BLaER1 (cell line): ENCODE data around the gene MIR17HG.
"Not testable (repeated sequence)": the region's sequence is repeated elsewhere in the genome, so short reads cannot be mapped to it uniquely, and the experiment has no call there.

Source experiments
- H3K27ac ChIP-seq: shearing (Covaris generic); formaldehyde crosslinking; 2 replicates; pipeline ENCODE4 v1.8.1; 2022
- H3K27me3 ChIP-seq: shearing (Covaris generic); formaldehyde crosslinking; 2 replicates; pipeline ENCODE4 v1.8.1; 2022
- H3K36me3 ChIP-seq: shearing (Covaris generic); formaldehyde crosslinking; 2 replicates; pipeline ENCODE4 v1.8.1; 2022
- H3K4me1 ChIP-seq: shearing (Covaris generic); formaldehyde crosslinking; 2 replicates; pipeline ENCODE4 v1.8.1; 2022
- H3K4me2 ChIP-seq: shearing (Covaris generic); formaldehyde crosslinking; 2 replicates; pipeline ENCODE4 v1.8.1; 2022
- H3K4me3 ChIP-seq: shearing (Covaris generic); formaldehyde crosslinking; 2 replicates; pipeline ENCODE4 v1.8.1; 2022
- H3K9ac ChIP-seq: shearing (Covaris generic); formaldehyde crosslinking; 2 replicates; pipeline ENCODE4 v1.8.1; 2022
- H3K9me3 ChIP-seq: shearing (Covaris generic); formaldehyde crosslinking; 2 replicates; pipeline ENCODE4 v1.8.1; 2022
- H4K20me1 ChIP-seq: shearing (Covaris generic); formaldehyde crosslinking; 2 replicates; pipeline ENCODE4 v1.8.1; 2022
- Cebpa-rat ChIP-seq: shearing (Covaris generic); IDR thresholded peaks from 2 replicates; pipeline ENCODE4 v1.8.1; 2022

Gene MIR17HG

DNA sequence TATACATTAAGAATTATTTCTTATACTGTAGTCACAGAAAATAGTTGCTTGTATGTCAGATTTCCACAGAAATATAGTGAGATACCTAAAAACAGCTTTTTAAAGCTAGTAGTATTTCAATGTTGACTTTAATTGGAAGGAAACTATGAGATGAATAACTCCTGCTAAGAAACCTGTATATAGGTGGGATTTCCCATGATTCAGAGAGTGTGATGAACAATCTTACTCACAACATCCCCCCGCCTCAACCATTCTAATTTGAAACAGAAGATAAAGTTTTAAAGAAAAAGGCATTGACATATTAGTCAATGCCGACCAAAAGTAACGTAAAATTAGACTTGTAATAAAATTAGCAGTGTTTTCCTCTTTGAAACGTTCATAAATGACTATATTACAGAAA lies 1.4 kb upstream of the MIR17HG start:
- Histone ChIP-seq H3K27me3 (no peaks in the 10 kb centered on the region), H3K9ac (no peak overlapping the region), H4K20me1 (peaks cover 21% of the 10 kb centered on the region), H3K36me3 (peaks cover 18% of the 10 kb centered on the region), H3K9me3 (no peaks in the 10 kb centered on the region), H3K4me1 (peaks cover 17% of the 10 kb centered on the region), H3K4me3 (no peak overlapping the region), H3K4me2 (no peak overlapping the region), H3K27ac (no peak overlapping the region)
- no peak for TF ChIP-seq Cebpa-rat

DNA sequence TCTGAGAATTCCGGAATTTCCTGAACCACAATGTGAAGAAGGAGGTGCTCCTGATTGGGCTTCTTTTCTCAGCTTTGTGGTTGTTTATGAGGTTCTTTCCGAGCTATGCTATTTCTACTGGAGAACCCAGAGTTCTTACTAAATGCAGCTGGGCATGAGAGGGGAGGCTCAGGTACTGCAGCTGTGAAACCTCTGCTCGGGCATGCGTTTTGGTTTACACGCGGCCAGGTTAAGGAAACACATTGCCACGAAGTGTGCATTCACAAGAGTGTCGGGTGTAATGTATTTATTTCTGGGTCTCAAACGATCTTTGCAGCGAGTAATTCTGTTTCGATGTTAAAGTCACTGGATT lies 661 bp upstream of the MIR17HG start:
- Histone ChIP-seq H4K20me1 (peaks cover 29% of the 10 kb centered on the region), H3K4me3 (peak overlapping the region; percentile 97), H3K9me3 (no peaks in the 10 kb centered on the region), H3K27me3 (no peaks in the 10 kb centered on the region), H3K4me2 (peak overlapping the region; percentile 89), H3K9ac (peak overlapping the region; percentile 100), H3K4me1 (peaks cover 24% of the 10 kb centered on the region), H3K36me3 (peaks cover 26% of the 10 kb centered on the region), H3K27ac (peak overlapping the region; percentile 100)
- TF ChIP-seq Cebpa-rat, result no peak

DNA sequence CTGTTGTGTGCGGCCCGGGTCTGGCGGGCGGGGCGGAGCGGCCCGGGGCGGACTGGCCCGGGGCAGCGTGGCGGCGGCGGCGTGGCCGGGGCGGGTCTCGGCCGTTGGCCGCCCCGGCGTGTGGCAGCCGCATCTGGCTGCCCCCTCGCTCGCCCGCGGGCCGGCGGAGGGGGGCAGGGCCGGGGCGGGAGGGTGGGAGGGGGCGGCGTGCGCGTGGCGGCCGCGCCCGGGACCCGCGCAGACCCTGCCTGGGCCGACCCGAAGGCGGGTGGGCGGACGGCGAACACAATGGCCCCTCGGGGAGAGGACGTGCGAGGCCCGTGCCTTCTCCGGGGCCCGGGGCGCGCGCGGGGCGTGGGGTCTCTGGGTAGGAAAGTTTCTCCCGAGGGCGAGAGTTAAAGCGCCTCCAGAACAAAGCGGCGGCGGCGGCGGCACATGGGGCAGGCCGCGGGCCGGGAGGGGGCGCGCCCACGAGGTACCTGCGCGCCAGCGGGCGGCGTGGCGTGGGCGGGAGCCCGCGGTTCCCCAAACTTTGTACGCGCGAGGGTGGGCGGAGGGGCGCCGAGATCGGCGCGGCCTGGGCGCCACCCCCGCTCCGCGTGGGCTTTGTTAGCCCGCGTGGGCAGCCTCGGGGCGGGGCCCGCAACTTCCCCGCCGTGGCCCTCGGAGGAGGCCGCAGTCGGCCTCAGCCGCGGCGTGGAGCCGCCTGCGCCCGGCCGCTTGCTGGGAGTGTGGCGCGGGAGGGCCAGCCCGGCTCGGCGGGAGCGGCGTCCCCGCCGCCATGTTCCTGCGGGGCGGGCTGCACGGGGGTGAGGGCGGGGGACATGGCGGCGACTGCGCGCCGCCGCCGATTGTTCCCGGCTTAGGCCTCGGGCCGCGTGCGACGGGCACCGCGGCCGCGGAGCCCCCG lies 764 bp downstream of the MIR17HG start:
- TF ChIP-seq Cebpa-rat, result no peak
- H3K27me3 ChIP-seq, result no peaks in the 10 kb centered on the region
- peaks cover 35% of the 10 kb centered on the region for H3K4me1 ChIP-seq
- peaks cover 43% of the 10 kb centered on the region for H4K20me1 ChIP-seq
- no peaks in the 10 kb centered on the region for H3K9me3 ChIP-seq
- H3K4me2 ChIP-seq, result peak overlapping the region; percentile 39
- H3K27ac ChIP-seq, result peak overlapping the region; percentile 100
- peaks cover 40% of the 10 kb centered on the region for H3K36me3 ChIP-seq
- H3K4me3 ChIP-seq, result peak overlapping the region; percentile 97
- peak overlapping the region; percentile 100 for H3K9ac ChIP-seq

DNA sequence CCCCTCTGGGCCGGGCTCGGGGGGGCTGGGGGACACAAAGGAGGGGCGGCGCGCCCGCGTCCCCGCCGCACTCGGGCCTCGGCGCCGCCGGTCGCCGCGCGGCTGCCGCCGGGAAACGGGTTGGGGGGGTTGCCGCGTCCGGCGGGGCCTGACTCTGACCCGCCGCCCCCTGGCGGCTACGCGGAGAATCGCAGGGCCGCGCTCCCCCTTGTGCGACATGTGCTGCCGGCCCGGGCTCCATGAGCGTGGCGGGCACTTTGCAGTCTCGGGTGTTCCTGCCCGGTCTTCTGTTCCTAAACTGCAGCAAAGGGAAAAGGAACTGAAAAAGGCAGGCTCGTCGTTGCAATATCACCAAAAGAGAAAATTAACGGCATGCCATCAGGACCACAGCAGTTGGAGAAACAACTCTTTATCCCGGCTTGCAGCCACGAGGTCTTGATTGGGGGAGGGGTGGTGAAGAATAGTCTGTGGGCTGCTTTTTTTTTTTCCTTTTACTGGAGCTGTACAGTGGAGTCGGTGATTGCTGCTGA lies 1.5 kb downstream of the MIR17HG start:
- Histone ChIP-seq H3K27ac (peak overlapping the region; percentile 100), H3K4me1 (peaks cover 35% of the 10 kb centered on the region), H4K20me1 (peaks cover 51% of the 10 kb centered on the region)

DNA sequence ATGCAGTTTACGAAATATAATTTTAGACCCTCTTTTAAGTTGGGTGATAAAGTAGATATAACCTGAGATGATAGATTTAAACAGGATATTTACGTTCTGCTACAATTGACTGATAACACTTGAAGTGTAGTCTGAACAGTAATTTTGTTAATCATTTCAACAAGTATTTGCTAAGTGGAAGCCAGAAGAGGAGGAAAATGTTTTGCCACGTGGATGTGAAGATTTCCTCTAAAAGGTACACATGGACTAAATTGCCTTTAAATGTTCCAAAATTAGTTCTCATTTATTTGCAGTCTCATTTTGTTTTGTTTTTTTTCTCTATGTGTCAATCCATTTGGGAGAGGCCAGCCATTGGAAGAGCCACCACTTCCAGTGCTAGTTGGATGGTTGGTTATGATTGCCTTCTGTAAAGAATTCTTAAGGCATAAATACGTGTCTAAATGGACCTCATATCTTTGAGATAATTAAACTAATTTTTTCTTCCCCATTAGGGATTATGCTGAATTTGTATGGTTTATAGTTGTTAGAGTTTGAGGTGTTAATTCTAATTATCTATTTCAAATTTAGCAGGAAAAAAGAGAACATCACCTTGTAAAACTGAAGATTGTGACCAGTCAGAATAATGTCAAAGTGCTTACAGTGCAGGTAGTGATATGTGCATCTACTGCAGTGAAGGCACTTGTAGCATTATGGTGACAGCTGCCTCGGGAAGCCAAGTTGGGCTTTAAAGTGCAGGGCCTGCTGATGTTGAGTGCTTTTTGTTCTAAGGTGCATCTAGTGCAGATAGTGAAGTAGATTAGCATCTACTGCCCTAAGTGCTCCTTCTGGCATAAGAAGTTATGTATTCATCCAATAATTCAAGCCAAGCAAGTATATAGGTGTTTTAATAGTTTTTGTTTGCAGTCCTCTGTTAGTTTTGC lies 2.8 kb downstream of the MIR17HG start:
- peak overlapping the region; percentile 100 for H3K9ac ChIP-seq
- peak overlapping the region; percentile 97 for H3K4me3 ChIP-seq
- H3K36me3 ChIP-seq, result peaks cover 60% of the 10 kb centered on the region
- no peaks in the 10 kb centered on the region for H3K9me3 ChIP-seq
- H3K4me2 ChIP-seq, result peak overlapping the region; percentile 85
- H4K20me1 ChIP-seq, result peaks cover 63% of the 10 kb centered on the region
- TF ChIP-seq Cebpa-rat, result no peak
- H3K27me3 ChIP-seq, result no peaks in the 10 kb centered on the region
- peak overlapping the region; percentile 100 for H3K27ac ChIP-seq
- H3K4me1 ChIP-seq, result peaks cover 35% of the 10 kb centered on the region

More for the DNA sequence above, 1.5 kb downstream of the MIR17HG start:
- peaks cover 48% of the 10 kb centered on the region for H3K36me3 ChIP-seq
- H3K27me3 ChIP-seq, result no peaks in the 10 kb centered on the region
- peak overlapping the region; percentile 100 for H3K9ac ChIP-seq
- H3K4me3 ChIP-seq, result peak overlapping the region; percentile 97
- peak overlapping the region; percentile 85 for H3K4me2 ChIP-seq
- no peak for TF ChIP-seq Cebpa-rat
- no peaks in the 10 kb centered on the region for H3K9me3 ChIP-seq

DNA sequence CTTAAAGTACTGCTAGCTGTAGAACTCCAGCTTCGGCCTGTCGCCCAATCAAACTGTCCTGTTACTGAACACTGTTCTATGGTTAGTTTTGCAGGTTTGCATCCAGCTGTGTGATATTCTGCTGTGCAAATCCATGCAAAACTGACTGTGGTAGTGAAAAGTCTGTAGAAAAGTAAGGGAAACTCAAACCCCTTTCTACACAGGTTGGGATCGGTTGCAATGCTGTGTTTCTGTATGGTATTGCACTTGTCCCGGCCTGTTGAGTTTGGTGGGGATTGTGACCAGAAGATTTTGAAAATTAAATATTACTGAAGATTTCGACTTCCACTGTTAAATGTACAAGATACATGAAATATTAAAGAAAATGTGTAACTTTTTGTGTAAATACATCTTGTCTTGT lies 3.6 kb downstream of the MIR17HG start:
- H3K9ac ChIP-seq, result no peak overlapping the region; the same call in 1 of the 2 replicates
- H3K4me1 ChIP-seq, result peaks cover 35% of the 10 kb centered on the region
- peak overlapping the region; percentile 85 for H3K4me2 ChIP-seq
- H3K36me3 ChIP-seq, result peaks cover 69% of the 10 kb centered on the region
- no peak for TF ChIP-seq Cebpa-rat
- H3K27ac ChIP-seq, result no peak overlapping the region
- H3K27me3 ChIP-seq, result no peaks in the 10 kb centered on the region
- no peaks in the 10 kb centered on the region for H3K9me3 ChIP-seq
- peak overlapping the region; percentile 97 for H3K4me3 ChIP-seq
- H4K20me1 ChIP-seq, result peaks cover 72% of the 10 kb centered on the region

DNA sequence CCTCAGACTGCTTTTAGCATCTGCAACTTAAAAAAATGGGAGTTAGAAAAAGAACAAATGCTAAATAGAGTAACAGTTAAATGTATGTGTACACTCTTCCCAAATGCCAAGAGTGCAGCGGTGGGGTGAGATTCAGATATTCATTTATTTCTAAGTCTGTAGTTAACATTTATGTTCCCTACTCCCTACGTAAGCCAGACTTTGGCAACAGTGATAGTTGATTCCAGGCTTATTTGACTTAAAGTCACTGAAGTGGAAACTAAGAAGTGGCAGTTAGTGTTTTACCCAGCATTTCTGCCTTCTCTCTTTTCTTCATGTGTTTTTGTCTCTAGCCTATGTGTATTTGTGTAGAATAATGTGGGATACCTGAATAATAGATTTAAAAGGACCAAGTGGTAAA lies 4.5 kb downstream of the MIR17HG start:
- H3K36me3 ChIP-seq, result peaks cover 78% of the 10 kb centered on the region
- H3K4me2 ChIP-seq, result peak overlapping the region; percentile 85
- H3K4me1 ChIP-seq, result peaks cover 30% of the 10 kb centered on the region
- H3K9me3 ChIP-seq, result no peaks in the 10 kb centered on the region
- H4K20me1 ChIP-seq, result peaks cover 81% of the 10 kb centered on the region
- H3K27ac ChIP-seq, result no peak overlapping the region
- peak overlapping the region; percentile 35; the same call in 1 of the 2 replicates for H3K9ac ChIP-seq
- no peak for TF ChIP-seq Cebpa-rat
- no peak overlapping the region; the same call in 1 of the 2 replicates for H3K4me3 ChIP-seq
- no peaks in the 10 kb centered on the region for H3K27me3 ChIP-seq

DNA sequence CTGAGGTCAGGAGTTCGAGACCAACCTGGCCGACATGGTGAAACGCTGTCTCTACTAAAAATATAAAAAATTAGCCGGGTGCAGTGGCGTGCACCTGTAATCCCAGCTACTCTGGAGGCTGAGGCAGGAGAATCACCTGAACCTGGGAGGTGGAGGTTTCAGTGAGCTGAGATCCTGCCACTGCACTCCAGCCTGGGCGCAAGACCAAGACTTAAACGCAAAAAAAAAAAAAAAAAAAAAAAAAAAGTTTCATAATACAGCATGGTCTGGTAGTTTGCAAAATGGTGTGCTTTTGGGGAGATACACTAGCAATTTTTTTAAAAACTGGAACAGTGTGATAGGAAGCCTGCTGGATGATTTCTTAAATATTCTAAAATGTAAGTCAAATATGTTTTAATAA lies 5.4 kb downstream of the MIR17HG start:
- Histone ChIP-seq H3K4me2 (peak overlapping the region; percentile 85), H3K36me3 (peaks cover 87% of the 10 kb centered on the region), H3K4me1 (peaks cover 29% of the 10 kb centered on the region), H4K20me1 (peaks cover 90% of the 10 kb centered on the region)
- not testable (repeated sequence) for H3K9ac ChIP-seq, H3K9me3 ChIP-seq, H3K27me3 ChIP-seq, H3K27ac ChIP-seq, H3K4me3 ChIP-seq

DNA sequence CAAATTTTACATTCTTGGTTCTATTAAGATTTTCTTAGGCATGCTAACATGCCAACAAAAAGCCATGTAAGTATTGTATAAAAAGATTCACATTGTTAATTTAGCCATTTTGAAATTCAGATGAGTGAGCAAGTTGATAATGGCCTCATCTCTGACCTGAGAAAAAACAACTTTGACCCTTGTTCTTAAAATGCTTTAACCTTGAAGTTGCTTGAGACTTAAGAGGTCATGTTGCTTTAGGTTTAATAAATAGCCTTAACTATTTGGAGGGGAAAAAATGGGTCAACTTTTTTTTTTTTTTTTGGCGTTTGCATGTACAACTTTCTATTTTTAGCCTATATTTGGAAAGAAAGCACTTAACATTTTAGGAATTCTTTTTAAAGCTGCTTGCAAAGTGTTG lies 6.0 kb downstream of the MIR17HG start:
- H3K27ac ChIP-seq, result no peak overlapping the region

More for the DNA sequence above, 6.0 kb downstream of the MIR17HG start:
- Histone ChIP-seq H3K4me3 (no peak overlapping the region), H3K9me3 (no peaks in the 10 kb centered on the region), H3K9ac (no peak overlapping the region), H3K27me3 (no peaks in the 10 kb centered on the region), H3K36me3 (peaks cover 93% of the 10 kb centered on the region), H3K4me1 (peaks cover 33% of the 10 kb centered on the region), H3K4me2 (no peak overlapping the region), H4K20me1 (peaks cover 96% of the 10 kb centered on the region)
- no peak for TF ChIP-seq Cebpa-rat
